DMS53 (cell line): ENCODE data around the gene GAD2.

Source experiments
- DNase-seq: peaks from one replicate; lab custom pipeline; 2025; lab: John Stamatoyannopoulos, UW

GAD2 gene

GRCh38 chr10:26216585-26217395, at the start of gene GAD2:
TSS of gene GAD2 (plus strand) at chr10:26216774. CDS start at chr10:26216810, 36 bp downstream.
- DNase-seq = no peak

GRCh38 chr10:26169466-26169865, 47.1 kb upstream of the GAD2 start:
- no peak for DNase-seq

GRCh38 chr10:26172131-26172530, 44.4 kb upstream of the GAD2 start:
- DNase-seq = no peak

- DNase-seq = no peak
These were observed 42.7 kb upstream of the GAD2 start for GRCh38 chr10:26173837-26174236.

- no peak for DNase-seq
These were observed 39.2 kb upstream of the GAD2 start for GRCh38 chr10:26177341-26177740.

- DNase-seq = no peak
These were observed 22.3 kb upstream of the GAD2 start for GRCh38 chr10:26194275-26194674.

GRCh38 chr10:26197248-26197647, 19.3 kb upstream of the GAD2 start:
- DNase-seq = no peak

GRCh38 chr10:26198119-26198518, 18.5 kb upstream of the GAD2 start:
- no peak for DNase-seq

GRCh38 chr10:26199841-26200240, 16.7 kb upstream of the GAD2 start:
- DNase-seq = no peak

- no peak for DNase-seq
These were observed 11.4 kb upstream of the GAD2 start for GRCh38 chr10:26205223-26205622.

GRCh38 chr10:26211781-26212444, 4.7 kb upstream of the GAD2 start:
- no peak for DNase-seq

- DNase-seq = no peak
These were observed 4.1 kb upstream of the GAD2 start for GRCh38 chr10:26212511-26212910.

- no peak for DNase-seq
These were observed 3.3 kb upstream of the GAD2 start for GRCh38 chr10:26213157-26213800.

- no peak for DNase-seq
These were observed 2.6 kb upstream of the GAD2 start for GRCh38 chr10:26214004-26214403.

- no peak for DNase-seq
These were observed 1.8 kb upstream of the GAD2 start for GRCh38 chr10:26214551-26215395.

- peak; percentile 2 for DNase-seq
These were observed 1.1 kb upstream of the GAD2 start for GRCh38 chr10:26215396-26215934.

GRCh38 chr10:26215935-26216584, 514 bp upstream of the GAD2 start:
- DNase-seq = no peak

- DNase-seq = no peak
These were observed 967 bp downstream of the GAD2 start for GRCh38 chr10:26217396-26218086.

- DNase-seq = no peak
These were observed 3.1 kb downstream of the GAD2 start for GRCh38 chr10:26219676-26220075.

- no peak for DNase-seq
These were observed 4.3 kb downstream of the GAD2 start for GRCh38 chr10:26220901-26221300.

GRCh38 chr10:26221541-26221940, 5.0 kb downstream of the GAD2 start:
- DNase-seq = no peak
